ENCODE results near the gene ZSWIM5. TPM values are rescaled to one million over a fixed set of nuclear protein-coding genes. Genes with fewer than 3 reads are reported as not detected.
"Not testable (repeated sequence)": the region's sequence is repeated elsewhere in the genome, so short reads cannot be mapped to it uniquely, and the experiment has no call there.

The ZSWIM5 gene
- total and polyA plus RNA-seq, 4 donors, result 0.67 to 2.9 (median 1.3) TPM

GRCh38 chr1:45134461-45134873, 71.9 kb downstream of the ZSWIM5 start:
- DNase-seq (ENCODE audit: low spot score), result no peak
- WGBS, result 38% methylated on average over 2 of the region's 2 CpGs
- Histone ChIP-seq H3K9me3 (ENCODE audit: control insufficient read depth in 4 of 4, low read length in 3 of 4) (no peaks in the 10 kb centered on the region), H3K27me3 (ENCODE audit: control insufficient read depth in 4 of 4, insufficient read depth in 4 of 4, low read length in 3 of 4) (no peaks in the 10 kb centered on the region), H3K9ac (ENCODE audit: low read depth in 1 of 2, low read length in 2 of 2) (no peak overlapping the region), H3K36me3 (ENCODE audit: control insufficient read depth in 4 of 4, insufficient read depth in 3 of 4, low read depth in 1 of 4, low read length in 3 of 4) (no peaks in the 10 kb centered on the region), H3K4me1 (ENCODE audit: control insufficient read depth in 4 of 4, insufficient read depth in 4 of 4, low read length in 3 of 4) (peaks cover 1 to 5% (median 4%) of the 10 kb centered on the region in 4 donors), H3K4me3 (ENCODE audit: low read depth in 1 of 3, low read length in 3 of 3) (no peak overlapping the region), H3K27ac (ENCODE audit: low read depth in 1 of 2, low read length in 2 of 2) (peak overlapping the region; percentile 58 to 85)
- TF ChIP-seq MAX (IDR thresholded peaks at IDR 0.05), result peak; percentile 93
- peak; percentile 80 to 98 for TF ChIP-seq EGR1 (IDR thresholded peaks at IDR 0.05; ENCODE audit: low read depth in 2 of 2)
- TF ChIP-seq RAD21 (IDR thresholded peaks at IDR 0.05), result peak; percentile 50 to 56
- TF ChIP-seq HNF4A (conservative IDR thresholded peaks at IDR 0.05), result peak; percentile 84 to 93
- no peak for TF ChIP-seq CTCF (IDR thresholded peaks at IDR 0.05; ENCODE audit: low read depth, low read length, missing input control)
- TF ChIP-seq JUND (IDR thresholded peaks at IDR 0.05), result peak; percentile 76 to 84
- peak in 1 of 2 donors; percentile 73 for TF ChIP-seq GABPA (IDR thresholded peaks at IDR 0.05 in 1 of 2, conservative IDR thresholded peaks at IDR 0.05 in 1 of 2)
- TF ChIP-seq TAF1 (conservative IDR thresholded peaks at IDR 0.05), result no peak
- peak; percentile 96 for TF ChIP-seq SP1 (IDR thresholded peaks at IDR 0.05)
- TF ChIP-seq REST (IDR thresholded peaks at IDR 0.05), result peak; percentile 88
- TF ChIP-seq ATF3 (IDR thresholded peaks at IDR 0.05), result no peak
- peak; percentile 29 for TF ChIP-seq HNF4G (IDR thresholded peaks at IDR 0.05)
- TF ChIP-seq FOXA1 (IDR thresholded peaks at IDR 0.05), result peak; percentile 88
- TF ChIP-seq ZBTB33 (IDR thresholded peaks at IDR 0.05), result peak; percentile 89
- peak; percentile 74 for TF ChIP-seq YY1 (IDR thresholded peaks at IDR 0.05)
- TF ChIP-seq FOXA2 (IDR thresholded peaks at IDR 0.05), result peak; percentile 84
- peak; percentile 88 to 93 for TF ChIP-seq RXRA (IDR thresholded peaks at IDR 0.05)
- peak; percentile 82 for TF ChIP-seq NR2F2 (IDR thresholded peaks at IDR 0.05)

- not testable (repeated sequence) for H3K9ac ChIP-seq (ENCODE audit: low read depth in 1 of 2, low read length in 2 of 2); H3K9me3 ChIP-seq (ENCODE audit: control insufficient read depth in 4 of 4, low read length in 3 of 4); H3K27ac ChIP-seq (ENCODE audit: low read depth in 1 of 2, low read length in 2 of 2); DNase-seq (ENCODE audit: low spot score); H3K36me3 ChIP-seq (ENCODE audit: control insufficient read depth in 4 of 4, insufficient read depth in 3 of 4, low read depth in 1 of 4, low read length in 3 of 4); H3K4me1 ChIP-seq (ENCODE audit: control insufficient read depth in 4 of 4, insufficient read depth in 4 of 4, low read length in 3 of 4); H3K4me3 ChIP-seq (ENCODE audit: low read depth in 1 of 3, low read length in 3 of 3); H3K27me3 ChIP-seq (ENCODE audit: control insufficient read depth in 4 of 4, insufficient read depth in 4 of 4, low read length in 3 of 4)
- WGBS, result 96% methylated on average over 2 of the region's 2 CpGs
Observed at GRCh38 chr1:45132719-45133118, 73.7 kb downstream of the ZSWIM5 start.

Measured in liver (tissue), 9 donors.